NCI-H1417 (cell line): ENCODE data around the gene ANO10.
"Not testable (repeated sequence)": the region's sequence is repeated elsewhere in the genome, so short reads cannot be mapped to it uniquely, and the experiment has no call there.

Experiments used
- DNase-seq, 3 experiments: peaks; one replicate each; lab custom pipeline; 2025; lab: John Stamatoyannopoulos, UW

ANO10 gene

GRCh38 chr3:43521941-43522340 is 99.9 kb downstream of the ANO10 start:
- no peak for DNase-seq

DNA sequence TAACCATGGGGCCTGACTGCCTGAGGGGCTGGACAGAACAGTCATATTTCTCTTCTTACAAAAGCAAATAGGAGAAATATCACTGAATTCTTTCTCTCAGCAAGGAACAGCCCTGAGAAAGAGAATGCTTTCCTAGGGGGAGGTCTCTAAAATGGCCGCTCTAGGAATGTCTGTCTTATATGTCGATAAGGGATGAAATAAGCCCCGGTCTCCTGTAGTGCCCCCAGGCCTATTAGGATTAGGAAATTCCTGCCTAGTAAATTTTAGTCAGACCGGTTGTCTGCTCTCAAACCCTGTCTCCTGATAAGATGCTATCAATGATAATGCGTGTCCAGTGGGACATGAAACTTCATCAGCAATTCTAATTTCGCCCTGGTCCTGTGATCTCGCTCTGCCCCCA is 103.3 kb downstream of the ANO10 start:
- DNase-seq: not testable (repeated sequence)

DNA sequence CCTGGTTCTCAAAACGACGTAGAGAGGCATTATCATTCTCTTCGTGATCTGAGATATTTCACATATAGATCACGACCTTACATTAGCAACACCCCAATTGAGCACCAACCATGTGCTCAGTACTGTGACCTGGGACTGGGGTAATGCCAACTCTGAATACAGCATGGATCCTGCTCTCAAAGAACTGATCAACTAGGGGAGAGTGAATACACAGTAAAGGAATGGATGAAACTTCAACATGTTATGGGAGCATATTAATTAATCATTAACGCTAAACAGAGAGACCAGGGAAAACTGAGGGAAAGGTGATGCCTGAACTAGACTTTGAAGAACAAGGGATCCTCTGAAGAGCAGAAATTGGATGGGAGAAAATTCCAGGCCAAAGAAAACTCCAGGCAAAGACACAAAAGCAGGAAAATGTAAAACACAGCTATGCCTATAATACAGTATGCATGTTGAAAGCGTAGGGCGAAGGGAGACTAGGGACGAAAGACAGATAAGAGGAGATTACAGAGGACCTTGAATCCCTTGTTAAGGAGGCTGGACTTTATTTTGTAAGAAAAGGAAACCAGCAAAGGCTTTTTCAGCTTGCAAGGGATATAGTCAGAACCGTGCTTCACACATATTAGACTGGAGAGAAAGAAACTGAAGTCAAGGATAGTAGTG is 105.7 kb downstream of the ANO10 start:
- no peak for DNase-seq

DNA sequence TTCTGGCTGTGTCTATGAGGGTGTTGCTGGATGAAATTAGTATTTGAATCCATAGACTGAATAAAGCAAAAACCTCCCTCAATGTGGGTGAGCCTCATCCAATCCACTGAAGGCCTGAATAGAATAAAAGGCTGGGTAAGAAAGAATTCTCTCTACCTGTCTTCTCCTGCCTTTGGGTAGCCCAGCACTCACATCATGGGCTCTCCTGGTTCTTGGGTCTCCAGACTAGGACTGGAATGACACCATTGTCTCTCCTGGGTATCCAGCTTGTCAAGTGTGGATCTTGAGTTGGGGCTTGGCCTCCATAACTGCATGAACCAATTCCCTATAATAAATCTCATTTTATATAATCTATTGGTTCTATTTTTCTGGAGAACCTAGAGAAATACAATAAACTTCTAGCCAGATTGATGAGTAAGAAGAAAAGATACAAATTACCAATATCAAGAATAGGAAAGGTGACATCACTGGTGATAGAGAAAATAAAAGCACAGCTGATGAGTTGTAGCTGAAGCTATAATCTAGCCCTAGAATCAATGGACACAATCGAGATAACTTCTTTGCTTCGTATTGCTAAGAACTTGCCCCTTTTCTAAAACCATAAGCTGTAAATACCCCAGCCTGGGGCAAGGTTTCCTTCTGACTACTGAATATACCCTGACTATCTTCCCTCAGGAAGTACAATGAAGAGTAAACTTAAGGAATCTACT is 106.4 kb downstream of the ANO10 start:
- no peak for DNase-seq

DNA sequence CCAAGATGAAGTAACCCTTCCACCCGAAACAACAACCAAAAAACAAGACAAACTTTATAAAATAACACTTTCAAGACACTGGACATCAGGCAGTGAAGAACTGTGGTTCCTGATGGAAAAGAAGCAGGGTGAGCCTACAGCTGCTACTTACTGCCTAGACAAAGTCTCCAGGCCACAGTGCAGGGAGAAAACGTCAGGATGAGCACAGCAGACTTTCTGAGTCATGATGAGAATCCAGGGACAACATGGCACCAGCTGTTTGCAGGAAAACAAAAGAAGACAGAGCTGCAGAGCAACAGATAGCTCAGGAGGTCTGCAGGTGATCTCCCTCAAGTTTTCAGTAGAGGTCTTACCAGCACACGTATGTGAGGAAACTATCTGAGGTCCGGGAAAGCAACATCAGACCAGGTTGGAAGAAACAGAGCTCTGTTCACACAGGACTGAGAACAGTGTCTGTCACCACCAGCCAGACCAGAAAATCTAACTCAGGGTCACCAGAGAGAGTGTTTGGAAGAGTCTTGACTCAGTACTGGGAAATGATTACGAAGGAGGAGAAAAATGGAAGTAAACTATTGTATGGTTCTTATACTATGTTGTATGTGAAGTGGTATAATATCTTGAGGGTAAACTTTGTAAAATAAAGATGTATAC is 108.9 kb downstream of the ANO10 start:
- no peak for DNase-seq

DNA sequence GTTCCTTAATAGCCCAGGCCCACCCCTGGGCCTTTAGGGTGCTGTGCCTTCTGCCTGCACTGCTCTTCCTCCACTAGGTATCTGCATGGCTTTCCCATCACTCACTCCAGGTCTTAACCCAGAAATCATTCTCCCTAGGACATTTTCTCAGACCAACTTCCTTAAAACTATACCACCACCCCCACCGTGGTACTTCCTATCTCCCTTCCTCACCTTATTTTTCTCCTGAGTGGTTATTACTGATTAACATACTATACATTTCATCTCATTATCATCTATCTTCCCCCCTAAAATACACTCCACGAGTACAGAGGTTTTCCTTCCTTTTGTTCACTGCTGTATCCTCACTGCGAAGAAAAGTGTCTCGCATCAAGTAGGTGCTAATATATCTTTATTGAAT is 115.2 kb downstream of the ANO10 start:
- no peak for DNase-seq

DNA sequence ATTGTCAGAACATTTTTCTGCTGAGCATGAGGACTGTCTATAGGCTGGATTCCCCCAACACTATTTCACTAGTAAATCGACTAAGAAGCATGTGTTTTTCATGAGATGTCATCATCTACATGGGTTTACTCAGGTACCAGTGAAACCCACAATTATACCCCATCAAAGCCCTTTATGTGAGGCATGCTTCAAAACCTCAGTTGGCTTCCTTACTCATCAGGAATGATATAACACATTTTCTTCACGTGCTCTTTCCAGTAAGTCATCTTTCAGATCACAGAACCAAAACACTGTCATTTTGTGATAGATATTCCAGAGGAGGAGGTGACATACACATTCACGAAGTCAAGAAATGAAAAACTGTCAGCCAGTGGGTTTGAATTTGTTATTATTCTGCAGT is 116.5 kb downstream of the ANO10 start:
- DNase-seq: peak in 1 of 3 experiments; percentile 47

DNA sequence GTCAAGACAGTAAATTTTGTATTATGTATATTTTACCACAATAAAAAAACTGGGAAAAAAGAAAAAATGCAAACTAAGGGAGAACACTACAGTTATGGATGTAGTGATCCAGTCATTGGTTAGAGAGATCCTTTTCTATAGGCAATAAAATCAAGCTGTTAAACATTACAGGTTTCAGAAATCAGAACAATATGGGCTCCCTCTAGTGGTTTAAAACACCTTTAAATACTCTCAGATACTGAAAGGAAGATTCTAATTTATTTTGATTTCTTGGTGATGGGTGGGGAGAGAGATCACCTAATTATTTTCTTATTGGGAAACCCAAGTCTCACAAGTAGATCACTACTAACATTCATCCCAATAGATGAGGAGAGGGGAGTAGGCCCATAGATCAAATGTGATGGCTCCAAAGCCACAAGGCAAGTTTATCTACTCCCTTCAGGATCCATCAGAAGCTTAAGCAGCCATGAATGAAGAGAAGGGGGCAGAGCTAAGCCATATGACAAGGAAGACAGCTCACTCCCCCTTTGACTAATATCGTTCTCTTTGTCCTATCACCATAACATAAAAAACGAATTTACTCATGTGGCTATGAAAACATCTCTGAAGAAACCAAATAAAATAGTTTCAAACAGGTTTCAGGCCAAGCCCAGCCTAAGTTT is 118.6 kb downstream of the ANO10 start:
- peak in 2 of 3 experiments; percentile 8 to 49 for DNase-seq

- DNase-seq: no peak
Observed at GRCh38 chr3:43499256-43499655, 122.6 kb downstream of the ANO10 start.

GRCh38 chr3:43497905-43498365 is 123.9 kb downstream of the ANO10 start:
- DNase-seq: no peak

- DNase-seq: no peak
Observed at GRCh38 chr3:43497422-43497821, 124.4 kb downstream of the ANO10 start.

GRCh38 chr3:43496740-43497375 is 125.0 kb downstream of the ANO10 start:
- no peak for DNase-seq

- not testable (repeated sequence) for DNase-seq
Observed at GRCh38 chr3:43492932-43493331, 128.9 kb downstream of the ANO10 start.

DNA sequence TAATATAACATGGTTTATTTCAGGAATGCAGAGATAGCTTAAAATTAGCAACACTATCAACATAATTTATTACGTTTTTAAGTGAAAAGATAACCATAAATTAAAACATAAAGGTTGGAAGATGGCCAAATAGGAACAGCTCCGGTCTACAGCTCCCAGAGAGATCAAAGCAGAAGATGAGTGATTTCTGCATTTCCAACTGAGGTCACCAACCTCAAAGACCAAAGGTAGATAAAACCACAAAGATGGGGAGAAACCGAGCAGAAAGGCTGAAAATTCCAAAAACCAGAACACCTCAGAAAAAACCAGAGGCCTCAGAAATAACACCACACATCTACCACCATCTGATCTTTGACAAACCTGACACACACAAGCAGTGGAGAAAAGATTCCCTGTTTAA is 130.0 kb downstream of the ANO10 start:
- DNase-seq: not testable (repeated sequence)

GRCh38 chr3:43490640-43491185 is 131.1 kb downstream of the ANO10 start:
- DNase-seq: no peak

DNA sequence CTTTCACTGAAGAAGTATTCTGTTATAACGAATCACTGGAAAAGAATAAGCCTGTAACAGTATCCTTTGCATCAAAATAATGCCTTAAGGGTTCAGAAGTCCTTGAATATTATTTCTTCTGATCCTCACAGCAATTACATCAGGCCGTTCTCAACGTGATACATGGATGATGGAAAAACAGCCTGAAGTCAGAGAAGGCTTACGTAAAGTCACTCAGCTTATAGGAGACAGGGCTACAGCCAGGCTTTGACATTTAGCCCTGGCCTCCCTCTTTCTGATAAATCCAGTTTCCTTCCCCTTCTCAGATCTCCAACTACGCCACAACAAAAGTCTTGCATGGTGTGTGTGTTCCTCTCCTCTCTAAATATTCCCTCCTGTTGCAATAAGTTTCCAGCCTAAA is 131.9 kb downstream of the ANO10 start:
- DNase-seq: no peak

- DNase-seq: no peak
Observed at GRCh38 chr3:43485931-43486330, 135.9 kb downstream of the ANO10 start.

- no peak for DNase-seq
Observed at GRCh38 chr3:43484926-43485488, 136.8 kb downstream of the ANO10 start.

GRCh38 chr3:43481375-43481774 is 140.4 kb downstream of the ANO10 start:
- no peak for DNase-seq

GRCh38 chr3:43478839-43479238 is 143.0 kb downstream of the ANO10 start:
- peak in 1 of 3 experiments; percentile 30 for DNase-seq

DNA sequence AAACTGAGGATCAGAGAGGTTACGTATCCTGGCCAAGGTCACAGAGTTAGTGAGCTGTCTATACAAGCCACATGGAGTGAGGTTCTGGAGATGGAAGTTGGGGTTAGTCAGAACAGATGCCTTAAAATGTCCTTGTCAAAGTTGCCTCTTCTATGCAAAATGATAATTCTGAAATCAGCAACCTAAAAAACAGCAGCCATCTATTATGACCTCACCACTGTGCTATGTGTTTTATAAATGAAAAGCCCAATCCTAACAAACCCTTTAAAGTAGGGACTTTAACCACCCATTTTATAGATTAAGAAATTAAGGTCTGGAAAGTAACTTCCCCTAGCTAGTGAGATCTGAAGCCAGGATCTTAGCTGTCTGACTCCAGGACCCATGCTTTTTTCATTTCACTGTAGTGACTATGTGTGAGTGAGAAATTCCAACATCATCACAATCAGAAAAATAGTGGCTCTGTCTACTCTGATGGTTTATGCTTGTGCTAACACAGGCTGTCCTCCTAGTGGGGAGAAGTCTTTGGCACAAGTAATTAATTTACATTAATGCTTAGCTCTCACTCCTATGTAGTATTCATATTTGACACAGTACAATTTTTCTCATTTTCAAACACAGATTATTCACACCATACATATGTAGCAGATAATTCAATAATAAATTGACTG is 143.6 kb downstream of the ANO10 start:
- DNase-seq: peak in 1 of 3 experiments; percentile 24
